GM12872 (cell line): Measurements from ENCODE around the gene UBE2R2.

Experiments used
- CTCF ChIP-seq: IDR thresholded peaks from 3 replicates; pipeline ENCODE4 v1.5.1; 2011; ENCODE audit warnings: low read depth, mild to moderate bottlenecking, low read length, moderate library complexity; ENCODE audit not compliant: insufficient read depth

Gene UBE2R2

GRCh38 chr9:33959725-33960124 is 142.8 kb downstream of the UBE2R2 start:
- TF ChIP-seq CTCF, result no peak

- TF ChIP-seq CTCF, result no peak
These were observed 147.3 kb downstream of the UBE2R2 start for GRCh38 chr9:33964086-33964768.
